Astrocyte (in vitro differentiated cells and primary cell): ENCODE data around the gene EPN2.

Experiments used
- EZH2 ChIP-seq: IDR thresholded peaks from 2 replicates; pipeline ENCODE4 v1.6.1; 2012; ENCODE audit warnings: mild to moderate bottlenecking, low read length, inconsistent platforms; ENCODE audit not compliant: insufficient read depth
- TF ChIP-seq, protein P1 (sequence below): IDR thresholded peaks from 2 replicates; pipeline ENCODE4 v1.5.1; 2011; ENCODE audit warnings: low read depth, mild to moderate bottlenecking, inconsistent platforms, low read length, moderate library complexity; ENCODE audit not compliant: insufficient read depth

DNA sequence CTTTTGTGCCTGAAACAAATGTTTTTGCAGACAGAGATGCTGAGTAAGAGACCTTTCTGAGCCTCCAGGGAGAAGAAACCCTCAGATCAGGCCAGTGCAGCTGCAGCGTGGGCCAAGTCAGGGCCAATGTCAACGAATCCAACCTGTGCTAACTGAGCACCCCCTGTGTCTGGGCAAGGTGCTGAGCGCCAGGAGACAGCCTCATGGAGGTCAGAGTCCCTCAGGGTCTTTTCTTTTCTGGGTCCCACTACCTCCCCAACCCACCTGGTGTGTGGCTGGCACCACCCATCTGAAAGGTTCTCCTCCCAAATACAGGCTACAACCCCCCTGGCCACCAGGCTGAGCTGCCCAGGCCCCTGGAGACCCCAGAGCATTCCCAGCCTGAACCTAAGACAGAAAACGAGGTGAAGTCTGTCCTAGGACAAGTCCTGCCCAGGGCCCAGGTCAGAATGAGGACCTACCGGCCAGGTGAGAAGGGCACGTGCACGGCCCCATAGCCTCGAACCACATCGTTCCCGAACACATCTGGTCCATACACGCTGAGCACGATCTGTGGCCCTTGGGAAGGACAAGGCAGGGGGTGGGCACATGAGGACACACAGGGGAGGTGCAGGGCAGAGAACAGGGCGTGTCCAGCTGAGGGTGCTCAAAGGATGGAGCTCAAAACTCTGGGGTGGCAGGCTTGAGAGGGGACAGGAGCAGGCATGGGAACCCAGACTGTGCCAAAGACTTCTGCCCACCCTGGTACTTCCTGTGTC lies 110.3 kb downstream of the EPN2 start:
- TF ChIP-seq, protein P1, sequence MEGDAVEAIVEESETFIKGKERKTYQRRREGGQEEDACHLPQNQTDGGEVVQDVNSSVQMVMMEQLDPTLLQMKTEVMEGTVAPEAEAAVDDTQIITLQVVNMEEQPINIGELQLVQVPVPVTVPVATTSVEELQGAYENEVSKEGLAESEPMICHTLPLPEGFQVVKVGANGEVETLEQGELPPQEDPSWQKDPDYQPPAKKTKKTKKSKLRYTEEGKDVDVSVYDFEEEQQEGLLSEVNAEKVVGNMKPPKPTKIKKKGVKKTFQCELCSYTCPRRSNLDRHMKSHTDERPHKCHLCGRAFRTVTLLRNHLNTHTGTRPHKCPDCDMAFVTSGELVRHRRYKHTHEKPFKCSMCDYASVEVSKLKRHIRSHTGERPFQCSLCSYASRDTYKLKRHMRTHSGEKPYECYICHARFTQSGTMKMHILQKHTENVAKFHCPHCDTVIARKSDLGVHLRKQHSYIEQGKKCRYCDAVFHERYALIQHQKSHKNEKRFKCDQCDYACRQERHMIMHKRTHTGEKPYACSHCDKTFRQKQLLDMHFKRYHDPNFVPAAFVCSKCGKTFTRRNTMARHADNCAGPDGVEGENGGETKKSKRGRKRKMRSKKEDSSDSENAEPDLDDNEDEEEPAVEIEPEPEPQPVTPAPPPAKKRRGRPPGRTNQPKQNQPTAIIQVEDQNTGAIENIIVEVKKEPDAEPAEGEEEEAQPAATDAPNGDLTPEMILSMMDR: no peak
- TF ChIP-seq EZH2: no peak
